NCI-H2227 treated with DMSO at 0.1 percent for 48 hours (cell line): ENCODE data around the gene PRC1.

Source experiments
- DNase-seq: peaks from one replicate; lab custom pipeline; 2025; lab: John Stamatoyannopoulos, UW

Gene PRC1

DNA sequence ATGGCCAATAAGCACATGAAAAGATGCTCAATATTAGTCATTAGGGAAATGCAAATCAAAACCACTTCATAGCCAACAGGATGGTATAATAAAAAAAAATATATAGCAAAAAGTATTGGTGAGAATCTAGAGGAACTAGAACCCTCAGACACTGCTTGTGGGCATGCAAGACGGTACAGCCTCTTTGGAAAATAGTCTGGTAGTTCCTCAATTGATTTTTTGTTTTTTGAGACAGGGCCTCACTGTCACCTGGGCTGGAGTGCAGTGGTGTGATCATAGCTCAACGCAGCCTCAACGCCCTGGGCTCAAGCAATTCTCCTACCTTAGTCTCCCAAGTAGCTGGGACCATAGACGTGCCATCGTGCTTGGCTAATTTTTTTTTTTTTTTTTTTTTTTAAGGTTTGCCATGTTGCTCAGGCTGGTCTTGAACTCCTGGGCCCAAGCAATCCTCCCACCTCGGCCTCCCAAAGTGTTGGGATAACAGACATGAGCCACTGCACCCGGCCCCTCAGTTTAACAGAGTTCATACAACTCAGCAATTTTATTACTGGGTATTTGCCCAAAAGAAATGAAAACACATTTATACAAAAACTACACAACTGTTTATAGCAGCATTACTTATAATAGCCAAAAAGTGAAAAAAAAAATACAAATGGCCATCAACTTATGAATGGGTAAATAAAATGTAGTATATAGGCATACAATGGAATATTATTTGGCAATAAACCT is 5.1 kb downstream of the PRC1 start:
- no peak for DNase-seq

DNA sequence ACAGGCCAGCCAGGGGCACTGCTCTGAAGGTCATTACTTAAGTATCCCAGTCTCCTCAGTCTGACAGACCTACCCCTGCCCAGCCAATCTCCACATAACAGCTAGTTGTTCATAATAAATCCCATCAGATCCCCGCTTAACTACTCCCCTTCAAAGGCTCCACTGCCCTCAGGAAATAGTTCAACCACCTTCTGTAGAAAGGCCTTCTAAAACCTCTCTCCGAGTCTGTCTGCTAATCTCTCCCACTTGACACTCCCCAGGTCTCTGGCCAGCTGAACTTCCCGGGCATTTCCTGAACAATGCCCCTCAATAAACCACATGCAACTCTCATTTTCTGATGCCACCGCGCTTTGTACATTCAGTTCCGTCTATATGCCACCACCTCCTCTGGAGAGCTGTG is 6.0 kb downstream of the PRC1 start:
- peak; percentile 18 for DNase-seq

GRCh38 chr15:90987561-90988141 is 6.7 kb downstream of the PRC1 start:
- DNase-seq = peak; percentile 18

DNA sequence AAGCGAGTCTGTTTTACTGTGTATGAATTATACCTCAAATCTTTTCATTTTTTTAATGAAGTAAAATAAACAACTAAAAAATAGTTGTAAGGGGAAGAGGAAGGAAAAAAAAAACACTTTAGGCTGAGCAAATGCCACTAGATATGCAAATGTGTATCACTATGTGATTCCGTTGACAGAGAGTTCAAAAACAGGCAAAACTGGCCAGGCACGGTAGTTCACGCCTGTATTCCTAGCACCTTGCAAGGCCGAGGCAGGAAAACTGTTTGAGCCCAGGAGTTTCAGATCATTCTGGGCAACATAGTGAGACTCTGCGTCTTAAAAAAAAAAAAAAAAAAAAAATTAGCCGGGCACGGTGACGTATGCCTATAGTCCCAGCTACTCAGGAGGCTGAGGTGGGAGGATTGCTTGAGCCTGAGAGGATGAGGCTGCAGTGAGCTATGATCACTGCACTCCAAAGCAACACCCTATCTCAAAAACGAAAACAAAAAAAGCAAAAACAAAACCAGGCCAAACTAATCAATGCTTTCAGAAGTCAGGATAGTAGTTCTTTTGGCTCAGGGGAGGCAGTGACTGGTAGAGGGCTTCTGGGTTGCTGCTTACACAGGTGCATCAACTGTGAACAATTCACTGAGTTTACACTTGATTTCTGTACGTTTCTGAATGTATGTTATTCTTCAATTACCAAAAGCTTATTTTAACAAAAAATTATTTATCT is 7.4 kb downstream of the PRC1 start:
- DNase-seq = no peak

GRCh38 chr15:90982135-90982534 is 12.2 kb downstream of the PRC1 start:
- no peak for DNase-seq

- DNase-seq = no peak
Observed at GRCh38 chr15:90981681-90982080, 12.7 kb downstream of the PRC1 start.

DNA sequence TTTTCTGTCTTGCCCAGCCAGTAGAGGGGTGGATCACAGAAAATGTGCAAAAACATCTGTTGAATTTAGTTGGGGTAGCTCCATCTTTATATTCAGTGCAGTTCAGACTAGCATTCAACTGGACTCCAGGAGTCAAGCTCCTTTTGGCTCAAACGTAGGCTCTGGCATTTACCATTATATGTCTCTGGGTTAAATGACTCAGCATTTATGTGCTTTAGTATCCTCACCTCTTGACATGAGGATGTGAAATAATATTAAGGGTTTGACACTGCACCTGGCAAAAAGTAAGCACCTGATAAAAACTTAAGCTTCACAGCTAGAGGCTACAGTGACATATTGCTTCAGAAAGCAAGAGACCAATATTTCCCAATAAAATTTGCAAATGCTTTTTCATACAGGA is 14.8 kb downstream of the PRC1 start:
- no peak for DNase-seq

DNA sequence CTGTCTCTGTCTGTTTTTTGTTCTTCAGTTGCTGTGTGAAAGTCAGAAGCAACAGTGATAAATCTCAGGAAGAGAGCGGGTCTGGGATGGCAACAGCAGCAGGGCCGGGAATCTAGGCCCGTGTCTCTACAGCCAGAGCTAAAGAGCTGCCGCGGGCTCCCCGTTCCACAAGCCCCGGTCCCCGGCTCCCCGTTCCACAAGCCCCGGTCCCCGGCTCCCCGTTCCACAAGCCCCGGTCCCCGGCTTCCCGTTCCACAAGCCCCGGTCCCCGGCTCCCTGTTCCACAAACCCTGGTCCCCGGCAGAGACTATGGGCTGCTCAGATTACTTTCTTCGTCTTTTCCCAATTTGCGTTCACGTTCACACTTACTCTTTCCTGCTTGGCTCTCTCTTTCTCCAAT is 20.1 kb downstream of the PRC1 start:
- DNase-seq = no peak

DNA sequence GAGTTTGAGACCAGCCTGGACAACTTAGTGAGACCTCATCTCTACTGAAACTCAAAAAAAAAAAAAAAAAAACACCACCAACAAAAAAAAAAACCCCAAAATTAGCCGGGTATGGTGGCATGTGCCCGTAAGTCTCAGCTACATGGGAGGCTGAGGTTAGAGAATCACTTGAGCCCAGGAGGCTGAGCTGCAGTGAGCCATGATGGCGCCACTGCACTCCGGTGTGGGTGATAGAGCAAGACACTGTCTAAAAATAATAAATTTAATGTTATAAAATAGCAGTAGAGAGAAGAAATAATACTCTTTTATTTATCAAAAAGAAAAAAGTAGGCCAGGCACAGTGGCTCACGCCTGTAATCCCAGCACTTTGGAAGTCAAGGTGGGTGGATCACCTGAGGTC is 22.2 kb downstream of the PRC1 start:
- DNase-seq = no peak

DNA sequence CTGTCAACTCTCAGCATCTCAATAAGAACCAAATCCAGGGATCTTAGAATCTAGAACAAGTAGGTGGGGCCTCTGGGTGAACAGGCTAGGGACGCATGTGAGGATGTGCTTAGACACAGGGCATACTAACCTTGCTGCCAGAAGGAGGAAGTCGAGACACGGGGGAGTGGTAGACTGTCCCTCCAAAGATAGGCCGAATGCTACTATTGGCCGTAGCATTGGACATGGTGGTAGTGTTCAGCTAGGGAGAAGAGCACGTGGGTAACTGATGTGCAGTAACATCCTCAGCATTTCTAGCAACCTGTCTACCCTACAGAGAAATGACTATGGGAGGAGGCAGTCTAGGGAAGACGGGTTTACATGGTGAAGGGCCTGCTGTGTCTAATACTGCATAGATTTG is 24.1 kb downstream of the PRC1 start:
- no peak for DNase-seq

DNA sequence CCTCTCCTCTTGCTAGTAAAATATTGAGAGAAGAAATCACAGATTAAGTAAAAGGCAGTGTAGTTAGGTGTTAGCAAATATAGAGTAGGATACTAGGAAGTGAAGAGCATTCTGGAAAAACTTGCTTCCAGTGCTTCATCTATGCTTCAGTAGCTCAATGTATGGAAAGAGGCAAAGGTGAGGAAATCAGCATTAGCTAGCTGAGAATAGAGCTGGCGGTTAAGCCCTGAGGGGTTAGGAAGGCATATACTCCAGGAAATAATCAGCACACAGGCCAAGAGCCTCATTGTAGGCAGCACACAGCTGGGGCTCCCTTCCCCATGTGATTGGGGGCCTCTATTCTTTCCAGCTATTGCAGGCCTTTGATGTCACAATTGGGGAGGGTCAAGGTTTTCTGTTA is 25.9 kb downstream of the PRC1 start:
- no peak for DNase-seq

DNA sequence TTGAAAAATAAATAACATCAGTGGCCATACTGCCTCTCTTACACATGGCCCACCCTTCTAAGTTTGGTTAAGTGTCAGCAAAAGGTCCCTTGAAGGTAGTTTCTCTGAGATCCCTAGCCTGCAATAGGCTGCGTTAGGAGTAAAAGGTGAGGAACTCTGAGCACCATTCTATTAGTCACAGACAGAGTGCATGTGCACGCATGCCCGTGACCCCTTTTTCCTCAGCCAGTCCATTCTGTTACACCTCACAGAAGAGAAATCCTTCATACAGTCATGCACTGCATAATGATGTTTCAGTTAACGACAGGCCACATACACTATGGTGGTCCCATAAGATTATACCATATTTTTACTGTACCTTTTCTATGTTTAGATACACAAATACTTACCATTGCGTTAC is 27.1 kb downstream of the PRC1 start:
- no peak for DNase-seq

- no peak for DNase-seq
Observed at GRCh38 chr15:90966262-90966661, 28.1 kb downstream of the PRC1 start.

DNA sequence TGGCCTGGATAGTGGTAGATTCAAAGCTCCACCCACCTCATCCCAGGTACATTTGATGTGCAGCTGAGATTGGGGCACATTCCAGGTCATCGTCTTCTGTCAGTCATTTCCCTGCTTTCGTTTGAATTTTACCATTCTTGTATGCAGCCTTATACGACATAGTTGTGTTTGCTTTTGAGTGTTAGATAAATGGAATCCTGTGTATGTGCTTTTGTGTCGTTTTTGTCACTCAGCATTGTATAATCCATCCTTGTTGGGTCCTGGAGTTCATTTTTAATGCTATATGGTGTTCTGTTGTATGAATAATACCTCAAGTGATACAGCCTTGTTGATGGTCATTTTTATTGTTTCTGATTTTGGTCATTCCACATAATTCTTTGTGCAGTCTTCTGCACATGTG is 32.3 kb downstream of the PRC1 start:
- DNase-seq = no peak

GRCh38 chr15:90960298-90961091 is 33.8 kb downstream of the PRC1 start:
- no peak for DNase-seq

DNA sequence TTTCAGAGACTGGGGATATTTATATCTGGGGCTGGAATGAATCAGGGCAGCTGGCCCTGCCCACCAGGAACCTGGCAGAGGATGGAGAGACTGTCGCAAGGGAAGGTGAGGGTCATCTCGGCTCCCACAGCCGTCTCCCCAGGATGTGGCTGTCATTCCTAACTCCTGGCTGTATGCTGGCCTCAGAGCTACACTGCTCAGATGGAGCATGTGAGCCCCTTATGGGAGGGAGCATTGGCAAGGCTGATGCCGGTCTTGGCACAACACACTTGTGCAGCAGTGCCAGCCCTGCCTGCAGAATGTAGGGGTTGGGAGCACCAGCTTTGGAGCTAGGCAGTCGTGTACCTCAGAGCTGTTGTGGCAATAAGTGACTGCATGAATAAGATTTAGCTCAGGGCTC is 34.4 kb downstream of the PRC1 start:
- no peak for DNase-seq

DNA sequence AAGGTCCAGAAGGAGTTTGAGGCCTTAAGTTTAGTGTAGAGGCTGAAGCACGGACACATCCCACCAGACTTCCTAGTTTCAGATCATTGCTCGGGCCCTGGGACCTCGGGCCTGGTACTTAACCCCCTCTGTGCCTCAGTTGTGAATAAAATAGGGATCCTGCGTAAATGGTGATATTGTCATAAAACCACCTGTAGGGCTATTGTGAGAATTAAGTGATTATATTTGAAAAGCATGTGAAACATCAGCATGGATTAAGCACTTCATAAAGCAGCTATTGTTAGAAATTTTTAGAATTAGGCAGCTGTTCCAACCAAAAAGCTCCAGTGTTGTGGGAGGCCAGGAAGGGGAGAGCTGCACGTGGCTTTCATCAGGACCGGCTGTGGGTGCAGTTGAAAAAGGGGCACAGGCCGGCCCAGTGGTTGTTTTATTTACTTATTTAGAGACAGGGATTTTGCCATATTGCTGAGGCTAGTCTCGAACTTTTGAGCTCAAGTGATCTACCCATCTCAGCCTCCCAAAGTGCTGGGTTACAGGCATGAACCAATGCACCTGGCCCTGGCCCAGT is 35.2 kb downstream of the PRC1 start:
- no peak for DNase-seq

- no peak for DNase-seq
Observed at GRCh38 chr15:90957791-90958190, 36.5 kb downstream of the PRC1 start.

GRCh38 chr15:90957031-90957790 is 37.1 kb downstream of the PRC1 start:
- peak; percentile 8 for DNase-seq

- peak; percentile 74 for DNase-seq
Observed at GRCh38 chr15:90956274-90957030, 37.9 kb downstream of the PRC1 start.
